Activated naive CD8-positive, alpha-beta T cell treated with anti-CD3 and anti-CD28 coated beads, Interleukin-2, amount 50 U/mL, for 16 hours (primary cell): ENCODE results near the gene GJA8.
"Not testable (repeated sequence)": the region's sequence is repeated elsewhere in the genome, so short reads cannot be mapped to it uniquely, and the experiment has no call there.

Source experiments
- DNase-seq: peaks from one replicate; pipeline ENCODE4 v3.0.0-alpha.2; 2020; ENCODE audit warnings: low read depth, low spot score

GJA8 gene

GRCh38 chr1:147902253-147902845, at the start of gene GJA8:
Gene GJA8 (plus strand): TSS chr1:147902795. CDS start chr1:147907956, 5,161 bp downstream.
- no peak for DNase-seq

- DNase-seq = no peak
These were observed 49.2 kb upstream of the GJA8 start for GRCh38 chr1:147853391-147853790.

- DNase-seq = not testable (repeated sequence)
These were observed 47.6 kb upstream of the GJA8 start for GRCh38 chr1:147854989-147855388.

GRCh38 chr1:147855996-147856395, 46.6 kb upstream of the GJA8 start:
- DNase-seq = not testable (repeated sequence)

GRCh38 chr1:147867204-147867603, 35.4 kb upstream of the GJA8 start:
- not testable (repeated sequence) for DNase-seq

- DNase-seq = no peak
These were observed 24.6 kb upstream of the GJA8 start for GRCh38 chr1:147878022-147878421.

GRCh38 chr1:147879911-147880310, 22.7 kb upstream of the GJA8 start:
- DNase-seq = no peak

GRCh38 chr1:147882535-147882934, 20.1 kb upstream of the GJA8 start:
- no peak for DNase-seq

GRCh38 chr1:147890177-147890790, 12.3 kb upstream of the GJA8 start:
- no peak for DNase-seq

- DNase-seq = no peak
These were observed 11.5 kb upstream of the GJA8 start for GRCh38 chr1:147891088-147891487.

GRCh38 chr1:147892216-147892615, 10.4 kb upstream of the GJA8 start:
- DNase-seq = no peak

GRCh38 chr1:147892731-147893214, 9.8 kb upstream of the GJA8 start:
- no peak for DNase-seq

- DNase-seq = no peak
These were observed 7.5 kb upstream of the GJA8 start for GRCh38 chr1:147895123-147895522.

GRCh38 chr1:147897029-147897752, 5.4 kb upstream of the GJA8 start:
- DNase-seq = no peak

GRCh38 chr1:147897789-147898188, 4.8 kb upstream of the GJA8 start:
- DNase-seq = no peak

- no peak for DNase-seq
These were observed 2.1 kb downstream of the GJA8 start for GRCh38 chr1:147904726-147905125.

- no peak for DNase-seq
These were observed 5.4 kb downstream of the GJA8 start for GRCh38 chr1:147907786-147908509.

- DNase-seq = no peak
These were observed 10.0 kb downstream of the GJA8 start for GRCh38 chr1:147912553-147912952.

- DNase-seq = no peak
These were observed 10.9 kb downstream of the GJA8 start for GRCh38 chr1:147913362-147913942.

GRCh38 chr1:147919896-147920295, 17.3 kb downstream of the GJA8 start:
- DNase-seq = no peak

- no peak for DNase-seq
These were observed 22.2 kb downstream of the GJA8 start for GRCh38 chr1:147924813-147925212.

- DNase-seq = not testable (repeated sequence)
These were observed 24.6 kb downstream of the GJA8 start for GRCh38 chr1:147927215-147927614.
